ENCODE results near the gene ASIC3. TPM values are rescaled to one million over a fixed set of nuclear protein-coding genes. Genes with fewer than 3 reads are reported as not detected.
A peak's percentile ranks its signal among the peaks of the same experiment; 100 is the strongest.
"Not testable (repeated sequence)": the region's sequence is repeated elsewhere in the genome, so short reads cannot be mapped to it uniquely, and the experiment has no call there.

Gene ASIC3
- total RNA-seq, 1 donor from 2014 or later, result 2.2 TPM

- peak; percentile 50 for DNase-seq (ENCODE audit: low spot score)
Measured at GRCh38 chr7:151013733-151014497, 34.4 kb upstream of the ASIC3 start.

- DNase-seq (ENCODE audit: low spot score), result no peak
Measured at GRCh38 chr7:151014950-151015349, 33.4 kb upstream of the ASIC3 start.

- DNase-seq (ENCODE audit: low spot score), result no peak
Measured at GRCh38 chr7:151015967-151016366, 32.4 kb upstream of the ASIC3 start.

- DNase-seq (ENCODE audit: low spot score), result no peak
Measured at GRCh38 chr7:151016505-151016904, 31.8 kb upstream of the ASIC3 start.

GRCh38 chr7:151016942-151017341 lies 31.4 kb upstream of the ASIC3 start:
- no peak for DNase-seq (ENCODE audit: low spot score)

GRCh38 chr7:151017370-151017952 lies 30.9 kb upstream of the ASIC3 start:
- no peak for DNase-seq (ENCODE audit: low spot score)

- DNase-seq (ENCODE audit: low spot score), result peak; percentile 69
Measured at GRCh38 chr7:151017953-151018420, 30.3 kb upstream of the ASIC3 start.

- DNase-seq (ENCODE audit: low spot score), result peak; percentile 74
Measured at GRCh38 chr7:151018421-151019129, 29.8 kb upstream of the ASIC3 start.

- no peak for DNase-seq (ENCODE audit: low spot score)
Measured at GRCh38 chr7:151019130-151019447, 29.2 kb upstream of the ASIC3 start.

GRCh38 chr7:151020231-151020630 lies 28.1 kb upstream of the ASIC3 start:
- peak; percentile 81 for DNase-seq (ENCODE audit: low spot score)

- no peak for DNase-seq (ENCODE audit: low spot score)
Measured at GRCh38 chr7:151023232-151023631, 25.1 kb upstream of the ASIC3 start.

GRCh38 chr7:151024435-151025056 lies 23.8 kb upstream of the ASIC3 start, which contains the start of gene ATG9B:
Gene ATG9B, minus strand, starts transcription at chr7:151024494. Its CDS starts 71 bp downstream, at chr7:151024423.
- DNase-seq (ENCODE audit: low spot score), result no peak

GRCh38 chr7:151025924-151026671 lies 22.2 kb upstream of the ASIC3 start:
- DNase-seq (ENCODE audit: low spot score), result no peak

- peak; percentile 67 for DNase-seq (ENCODE audit: low spot score)
Measured at GRCh38 chr7:151026771-151027727, 21.3 kb upstream of the ASIC3 start.

GRCh38 chr7:151027728-151028130 lies 20.6 kb upstream of the ASIC3 start:
- not testable (repeated sequence) for DNase-seq (ENCODE audit: low spot score)

GRCh38 chr7:151028131-151028947 lies 20.0 kb upstream of the ASIC3 start, which contains the start of gene ABCB8:
Gene ABCB8, plus strand, starts transcription at chr7:151028450. Its CDS starts 66 bp downstream, at chr7:151028516.
- DNase-seq (ENCODE audit: low spot score), result peak; percentile 99

GRCh38 chr7:151028948-151029501 lies 19.3 kb upstream of the ASIC3 start:
- DNase-seq (ENCODE audit: low spot score), result no peak

GRCh38 chr7:151031011-151031410 lies 17.3 kb upstream of the ASIC3 start:
- DNase-seq (ENCODE audit: low spot score), result no peak

All from umbilical cord (tissue), 2 donors.